Loucy (cell line): ENCODE data around the gene PIK3CD.

ENCODE experiments used
- EZH2phosphoT487 ChIP-seq: fragments of 200-600 bp; IDR thresholded peaks from 2 replicates; pipeline ENCODE4 v1.6.1; 2018; ENCODE audit warnings: antibody characterized with exemption, mild to moderate bottlenecking, moderate library complexity, borderline replicate concordance
- TF ChIP-seq, protein P1 (sequence below): fragments of 200-600 bp; sonication (generic); conservative IDR thresholded peaks from 2 replicates; pipeline ENCODE4 v1.5.1; 2014; ENCODE audit warnings: mild to moderate bottlenecking, antibody characterized with exemption, low read length

- TF ChIP-seq, protein P1, sequence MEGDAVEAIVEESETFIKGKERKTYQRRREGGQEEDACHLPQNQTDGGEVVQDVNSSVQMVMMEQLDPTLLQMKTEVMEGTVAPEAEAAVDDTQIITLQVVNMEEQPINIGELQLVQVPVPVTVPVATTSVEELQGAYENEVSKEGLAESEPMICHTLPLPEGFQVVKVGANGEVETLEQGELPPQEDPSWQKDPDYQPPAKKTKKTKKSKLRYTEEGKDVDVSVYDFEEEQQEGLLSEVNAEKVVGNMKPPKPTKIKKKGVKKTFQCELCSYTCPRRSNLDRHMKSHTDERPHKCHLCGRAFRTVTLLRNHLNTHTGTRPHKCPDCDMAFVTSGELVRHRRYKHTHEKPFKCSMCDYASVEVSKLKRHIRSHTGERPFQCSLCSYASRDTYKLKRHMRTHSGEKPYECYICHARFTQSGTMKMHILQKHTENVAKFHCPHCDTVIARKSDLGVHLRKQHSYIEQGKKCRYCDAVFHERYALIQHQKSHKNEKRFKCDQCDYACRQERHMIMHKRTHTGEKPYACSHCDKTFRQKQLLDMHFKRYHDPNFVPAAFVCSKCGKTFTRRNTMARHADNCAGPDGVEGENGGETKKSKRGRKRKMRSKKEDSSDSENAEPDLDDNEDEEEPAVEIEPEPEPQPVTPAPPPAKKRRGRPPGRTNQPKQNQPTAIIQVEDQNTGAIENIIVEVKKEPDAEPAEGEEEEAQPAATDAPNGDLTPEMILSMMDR, result no peak
- TF ChIP-seq EZH2phosphoT487, result no peak
Observed at GRCh38 chr1:9688599-9688998, 37.1 kb downstream of the PIK3CD start.
